GM23338 (cell line): ENCODE data around the gene HAUS8. TPM values are rescaled to one million over a fixed set of nuclear protein-coding genes. Genes with fewer than 3 reads are reported as not detected.

Experiments
- ATAC-seq: fragments of 200-7000 bp; cut with Tn5 transposase; 3 replicates; pipeline ENCODE4 v1.9.1; 2020
- DNase-seq: peaks from one replicate; pipeline ENCODE4 v3.0.0-alpha.2; 2015; ENCODE audit warnings: low spot score
- H2AFZ ChIP-seq: fragments of 200-600 bp; sonication (generic); 2 replicates; pipeline ENCODE4 v1.8.0; 2016; ENCODE audit warnings: antibody characterized with exemption, mild to moderate bottlenecking, moderate library complexity
- H3F3A ChIP-seq: fragments of 200-600 bp; sonication (generic); replicated peaks from 2 replicates; pipeline ENCODE4 v1.8.0; 2017; ENCODE audit warnings: antibody characterized with exemption, mixed run types, low read depth
- H3K27ac ChIP-seq: fragments of 200-600 bp; sonication (generic); 2 replicates; pipeline ENCODE4 v1.6.1; 2016; ENCODE audit warnings: low read depth
- H3K27me3 ChIP-seq: fragments of 200-600 bp; sonication (generic); 2 replicates; pipeline ENCODE4 v1.8.0; 2016; ENCODE audit warnings: mild to moderate bottlenecking, mixed run types, moderate library complexity; ENCODE audit not compliant: insufficient read depth
- H3K36me3 ChIP-seq: fragments of 200-600 bp; sonication (generic); 2 replicates; pipeline ENCODE4 v1.8.0; 2016; ENCODE audit warnings: mild to moderate bottlenecking; ENCODE audit not compliant: insufficient read depth
- H3K4me1 ChIP-seq: fragments of 200-600 bp; sonication (generic); 2 replicates; pipeline ENCODE4 v1.8.0; 2016; ENCODE audit warnings: mild to moderate bottlenecking, moderate library complexity; ENCODE audit not compliant: insufficient read depth
- H3K4me2 ChIP-seq: fragments of 200-600 bp; sonication (generic); 2 replicates; pipeline ENCODE4 v1.7.1; 2017; ENCODE audit warnings: mixed run types
- H3K4me3 ChIP-seq: fragments of 200-600 bp; sonication (generic); 2 replicates; pipeline ENCODE4 v1.6.1; 2016; ENCODE audit warnings: mixed run types
- H3K79me2 ChIP-seq: fragments of 200-600 bp; sonication (generic); replicated peaks from 2 replicates; pipeline ENCODE4 v1.8.0; 2017; ENCODE audit warnings: mild to moderate bottlenecking; ENCODE audit not compliant: insufficient read depth
- H3K9me2 ChIP-seq: fragments of 200-600 bp; sonication (generic); 2 replicates; pipeline ENCODE4 v1.8.0; 2017; ENCODE audit not compliant: insufficient read depth
- H4K20me1 ChIP-seq: fragments of 200-600 bp; sonication (generic); replicated peaks from 2 replicates; pipeline ENCODE4 v1.8.0; 2017; ENCODE audit warnings: mild to moderate bottlenecking; ENCODE audit not compliant: insufficient read depth
- H3K27ac Mint-ChIP-seq: 2 replicates; pipeline ENCODE4 v1.8.0; 2020; ENCODE audit warnings: inconsistent platforms, mild to moderate bottlenecking, moderate library complexity, mixed read lengths
- H3K27me3 Mint-ChIP-seq: 3 replicates; pipeline ENCODE4 v1.8.0; 2022; ENCODE audit warnings: low read depth, mild to moderate bottlenecking, moderate library complexity, mixed read lengths, inconsistent platforms; ENCODE audit not compliant: insufficient read depth, poor library complexity
- H3K36me3 Mint-ChIP-seq: 3 replicates; pipeline ENCODE4 v1.8.0; 2021; ENCODE audit warnings: low read depth, mild to moderate bottlenecking, inconsistent platforms, moderate library complexity, mixed read lengths
- H3K4me1 Mint-ChIP-seq: 3 replicates; pipeline ENCODE4 v1.8.0; 2020; ENCODE audit warnings: mild to moderate bottlenecking, inconsistent platforms, mixed read lengths
- H3K4me3 Mint-ChIP-seq: 3 replicates; pipeline ENCODE4 v1.8.0; 2021; ENCODE audit warnings: moderate library complexity, mild to moderate bottlenecking, inconsistent platforms, mixed read lengths
- H3K9me3 Mint-ChIP-seq: 3 replicates; pipeline ENCODE4 v1.8.0; 2020; ENCODE audit warnings: moderate library complexity, mild to moderate bottlenecking, inconsistent platforms, mixed read lengths
- CREB1 ChIP-seq: fragments of 250-450 bp; sonication (Bioruptor Pico); IDR thresholded peaks from 2 replicates; pipeline ENCODE4 v1.5.0; 2020; ENCODE audit warnings: low read depth, mild to moderate bottlenecking, moderate library complexity
- CTCF ChIP-seq, 2 experiments: fragments of 200-600 bp in 1 of 2; sonication (generic) in 1 of 2; conservative IDR thresholded peaks; 2 replicates each; pipeline versions ENCODE4 v1.5.1 to v1.6.1; 2016 to 2017; ENCODE audit warnings: antibody characterized with exemption in 2 of 2, low read depth in 2 of 2, mild to moderate bottlenecking in 2 of 2, moderate library complexity in 1 of 2
- ETS1 ChIP-seq: IDR thresholded peaks from 2 replicates; pipeline ENCODE4 v1.6.1; 2016; ENCODE audit warnings: antibody characterized with exemption
- EZH2 ChIP-seq: fragments of 200-600 bp; sonication (generic); IDR thresholded peaks from one replicate; pipeline ENCODE4 v1.8.0; 2017; ENCODE audit warnings: antibody characterized with exemption, mild to moderate bottlenecking, low read depth; ENCODE audit not compliant: unreplicated experiment
- EZH2phosphoT487 ChIP-seq: fragments of 200-600 bp; sonication (generic); IDR thresholded peaks from one replicate; pipeline ENCODE4 v1.8.1; 2018; ENCODE audit warnings: antibody characterized with exemption; ENCODE audit not compliant: unreplicated experiment
- JUNB ChIP-seq: IDR thresholded peaks from one replicate; pipeline ENCODE4 v1.6.1; 2016; ENCODE audit warnings: antibody characterized with exemption; ENCODE audit not compliant: unreplicated experiment
- NANOG ChIP-seq: IDR thresholded peaks from 2 replicates; pipeline ENCODE4 v1.6.1; 2016; ENCODE audit warnings: antibody characterized with exemption, borderline replicate concordance
- POLR2AphosphoS5 ChIP-seq: IDR thresholded peaks from 2 replicates; pipeline ENCODE4 v1.6.1; 2016; ENCODE audit warnings: antibody characterized with exemption, low read depth
- REST ChIP-seq: IDR thresholded peaks from one replicate; pipeline ENCODE4 v1.6.1; 2018; ENCODE audit warnings: antibody characterized with exemption; ENCODE audit not compliant: unreplicated experiment
- STAT1 ChIP-seq: IDR thresholded peaks from one replicate; pipeline ENCODE4 v1.6.1; 2016; ENCODE audit warnings: antibody characterized with exemption; ENCODE audit not compliant: unreplicated experiment
- ZNF114 ChIP-seq: fragments of 250-450 bp; sonication (Bioruptor Pico); IDR thresholded peaks from 2 replicates; pipeline ENCODE4 v1.5.0; 2020; ENCODE audit warnings: mild to moderate bottlenecking, moderate library complexity
- ZNF331 ChIP-seq: fragments of 250-450 bp; sonication (Bioruptor Pico); IDR thresholded peaks from 2 replicates; pipeline ENCODE4 v1.5.0; 2020; ENCODE audit warnings: low read depth, mild to moderate bottlenecking, moderate library complexity
- polyA plus RNA-seq: library from polyadenylated mRNA; unstranded; fragments of >200 nt; fragmentation: Nextera tagmentation; extraction: Ambion mirVana; gene quantifications from 2 replicates; pipeline ENCODE4 v1.2.1, GENCODE V29; 2016
- total RNA-seq: library from RNA; depleted of rRNA; stranded (reverse); fragments of >200 nt; shearing (Covaris generic); gene quantifications from 2 replicates; pipeline ENCODE4 v1.2.3, GENCODE V29; 2014

Gene HAUS8
- total and polyA plus RNA-seq, 2 experiments from 2014 or later, result 11.1 to 33.3 TPM

- Mint-ChIP-seq H3K4me1 (peaks cover 8% of the 10 kb centered on the region), H3K36me3 (peaks cover 51% of the 10 kb centered on the region), H3K27ac (no peak overlapping the region), H3K27me3 (no peaks in the 10 kb centered on the region), H3K4me3 (no peak overlapping the region), H3K9me3 (no peaks in the 10 kb centered on the region)
- Histone ChIP-seq H3K4me2 (no peak overlapping the region), H3K27ac (no peak overlapping the region), H3K9me2 (no peaks in the 10 kb centered on the region), H3K79me2 (no peaks in the 10 kb centered on the region), H3F3A (0 out of 2 replicates have a peak, but pooled peaks cover 3% of the 10 kb centered on the region), H3K36me3 (peaks cover 22% of the 10 kb centered on the region), H4K20me1 (no peaks in the 10 kb centered on the region; the same call in none of the 2 replicates), H3K4me3 (no peak overlapping the region), H3K4me1 (no peaks in the 10 kb centered on the region), H2AFZ (no peak overlapping the region), H3K27me3 (no peaks in the 10 kb centered on the region)
- DNase-seq, result no peak
- no peak for ATAC-seq
- TF ChIP-seq EZH2 (no peak), NANOG (no peak), ZNF114 (CRISPR knock-in tag) (no peak)
Observed at GRCh38 chr19:17048885-17049453, 26.3 kb downstream of the HAUS8 start.

GRCh38 chr19:17045907-17046502, 29.2 kb downstream of the HAUS8 start:
- H3K27me3 Mint-ChIP-seq, result peaks cover 6% of the 10 kb centered on the region
- ATAC-seq (no peak), DNase-seq (no peak)
- Histone ChIP-seq H3K9me2 (no peaks in the 10 kb centered on the region), H3K4me1 (no peaks in the 10 kb centered on the region), H3K4me2 (no peak overlapping the region), H3K4me3 (no peak overlapping the region), H3K27ac (no peak overlapping the region), H3K27me3 (no peaks in the 10 kb centered on the region), H3K79me2 (no peaks in the 10 kb centered on the region), H3K36me3 (peaks cover 11% of the 10 kb centered on the region; the same call in 1 of the 2 replicates), H3F3A (0 out of 2 replicates have a peak, but pooled peaks cover 3% of the 10 kb centered on the region), H2AFZ (no peak overlapping the region), H4K20me1 (no peaks in the 10 kb centered on the region; the same call in 1 of the 2 replicates)
- no peak overlapping the region for H3K27ac Mint-ChIP-seq
- H3K9me3 Mint-ChIP-seq, result 0 out of 3 replicates have a peak, but pooled peaks cover under 1% of the 10 kb centered on the region
- peaks cover 5% of the 10 kb centered on the region; the same call in 2 of the 3 replicates for H3K4me1 Mint-ChIP-seq
- H3K36me3 Mint-ChIP-seq, result peaks cover 27% of the 10 kb centered on the region
- no peak overlapping the region for H3K4me3 Mint-ChIP-seq
- TF ChIP-seq POLR2AphosphoS5 (no peak), CTCF (conservative IDR thresholded peaks at IDR 0.05; ENCODE audit: low read depth in 2 of 2) (no peak), JUNB (no peak), ZNF331 (CRISPR knock-in tag) (no peak), REST (no peak), ZNF114 (CRISPR knock-in tag) (no peak), ETS1 (no peak), CREB1 (no peak), EZH2phosphoT487 (no peak), EZH2 (no peak), STAT1 (no peak)
